OCI-LY3 (cell line): Measurements from ENCODE around the gene RPL13.

Experiments
- CTCF ChIP-seq: fragments of 200-600, 300-600 bp; sonication (generic); IDR thresholded peaks from 2 replicates; pipeline ENCODE4 v1.5.1; 2014; ENCODE audit warnings: antibody characterized with exemption, low read length, low read depth
- EZH2phosphoT487 ChIP-seq: fragments of 200-600 bp; shearing (Covaris generic); IDR thresholded peaks from 2 replicates; pipeline ENCODE4 v1.6.1; 2018; ENCODE audit warnings: antibody characterized with exemption, mixed run types, low read depth

- TF ChIP-seq CTCF (no peak), EZH2phosphoT487 (no peak)
These were observed 5.2 kb upstream of the RPL13 start for GRCh38 chr16:89555265-89555664.
